ENCODE data around the gene ANKRD34C. TPM values are rescaled to one million over a fixed set of nuclear protein-coding genes. Genes with fewer than 3 reads are reported as not detected.

ANKRD34C gene
- polyA plus RNA-seq, 1 experiment, result not detected

GRCh38 chr15:79283252-79284048, 928 bp downstream of the ANKRD34C start:
- TF ChIP-seq CTCF (IDR thresholded peaks at IDR 0.05; ENCODE audit: insufficient read depth, low read depth, low read length), result no peak
- Histone ChIP-seq H3K36me3 (ENCODE audit: control insufficient read depth, insufficient read depth, low read length) (no peaks in the 10 kb centered on the region), H3K27me3 (ENCODE audit: control insufficient read depth, insufficient read depth, low read length) (peaks cover 9% of the 10 kb centered on the region), H3K4me3 (ENCODE audit: low read depth, low read length) (no peak overlapping the region)
- no peak for DNase-seq (ENCODE audit: low read depth)
- ChIA-PET POLR2A (no interaction called here), CTCF (interaction anchor here (1.3 kb wide), 1 partner anchor 56 kb away, joined by 3 read pairs; no protein-coding TSS in a partner anchor)

- CTCF ChIA-PET, result interaction anchor here (0.7 kb wide), 1 partner anchor 18 kb away, joined by 3 read pairs; no protein-coding TSS in a partner anchor
- POLR2A ChIA-PET, result no interaction called here
These were observed 8.2 kb downstream of the ANKRD34C start for GRCh38 chr15:79290642-79291275.

GRCh38 chr15:79292011-79292410, 9.5 kb downstream of the ANKRD34C start:
- no peaks in the 10 kb centered on the region for H3K27me3 ChIP-seq (ENCODE audit: control insufficient read depth, insufficient read depth, low read length)
- H3K36me3 ChIP-seq (ENCODE audit: control insufficient read depth, insufficient read depth, low read length), result no peaks in the 10 kb centered on the region
- no peak overlapping the region for H3K4me3 ChIP-seq (ENCODE audit: low read depth, low read length)
- CTCF ChIA-PET, result no interaction called here
- TF ChIP-seq CTCF (IDR thresholded peaks at IDR 0.05; ENCODE audit: insufficient read depth, low read depth, low read length), result no peak
- POLR2A ChIA-PET, result no interaction called here
- no peak for DNase-seq (ENCODE audit: low read depth)

More at GRCh38 chr15:79290642-79291275, 8.2 kb downstream of the ANKRD34C start:
- DNase-seq (ENCODE audit: low read depth), result no peak
- Histone ChIP-seq H3K36me3 (ENCODE audit: control insufficient read depth, insufficient read depth, low read length) (no peaks in the 10 kb centered on the region), H3K27me3 (ENCODE audit: control insufficient read depth, insufficient read depth, low read length) (no peaks in the 10 kb centered on the region), H3K4me3 (ENCODE audit: low read depth, low read length) (no peak overlapping the region)
- TF ChIP-seq CTCF (IDR thresholded peaks at IDR 0.05; ENCODE audit: insufficient read depth, low read depth, low read length), result no peak

GRCh38 chr15:79294075-79294474, 11.6 kb downstream of the ANKRD34C start:
- Histone ChIP-seq H3K36me3 (ENCODE audit: control insufficient read depth, insufficient read depth, low read length) (no peaks in the 10 kb centered on the region), H3K4me3 (ENCODE audit: low read depth, low read length) (no peak overlapping the region), H3K27me3 (ENCODE audit: control insufficient read depth, insufficient read depth, low read length) (peaks cover under 1% of the 10 kb centered on the region; the same call in 1 of the 2 replicates)
- TF ChIP-seq CTCF (IDR thresholded peaks at IDR 0.05; ENCODE audit: insufficient read depth, low read depth, low read length), result no peak
- POLR2A ChIA-PET, result no interaction called here
- DNase-seq (ENCODE audit: low read depth), result no peak
- CTCF ChIA-PET, result no interaction called here

DNA sequence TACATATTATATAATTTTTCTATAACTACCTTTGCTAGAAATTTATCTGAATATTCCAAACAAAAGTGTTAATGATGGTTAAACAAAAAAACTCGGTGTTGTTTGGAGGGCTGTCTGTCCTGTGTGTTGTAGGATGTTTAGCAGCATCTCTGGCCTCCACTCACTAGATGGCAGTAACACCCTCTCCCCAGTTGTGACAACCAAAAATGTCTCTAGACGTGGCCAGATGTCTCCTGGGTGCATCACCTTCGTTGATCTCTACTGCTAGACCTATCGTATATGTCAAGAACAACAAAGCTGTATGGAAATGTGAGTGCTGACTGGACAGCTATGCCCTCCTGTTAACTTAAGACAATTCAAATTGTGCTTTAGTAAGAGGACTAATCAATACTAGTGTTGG, 14.1 kb downstream of the ANKRD34C start:
- ChIA-PET POLR2A (no interaction called here), CTCF (interaction anchor here (1.0 to 1.1 kb wide), 2 partner anchors 9 to 14 kb away, joined by 3 to 5 read pairs; partner anchors contain the start of gene TMED3)
- Histone ChIP-seq H3K27me3 (ENCODE audit: control insufficient read depth, insufficient read depth, low read length) (peaks cover 2% of the 10 kb centered on the region; the same call in 1 of the 2 replicates), H3K36me3 (ENCODE audit: control insufficient read depth, insufficient read depth, low read length) (no peaks in the 10 kb centered on the region), H3K4me3 (ENCODE audit: low read depth, low read length) (no peak overlapping the region)
- TF ChIP-seq CTCF (IDR thresholded peaks at IDR 0.05; ENCODE audit: insufficient read depth, low read depth, low read length), result no peak
- no peak for DNase-seq (ENCODE audit: low read depth)
